ENCODE measurements around the gene STX16.

DNA sequence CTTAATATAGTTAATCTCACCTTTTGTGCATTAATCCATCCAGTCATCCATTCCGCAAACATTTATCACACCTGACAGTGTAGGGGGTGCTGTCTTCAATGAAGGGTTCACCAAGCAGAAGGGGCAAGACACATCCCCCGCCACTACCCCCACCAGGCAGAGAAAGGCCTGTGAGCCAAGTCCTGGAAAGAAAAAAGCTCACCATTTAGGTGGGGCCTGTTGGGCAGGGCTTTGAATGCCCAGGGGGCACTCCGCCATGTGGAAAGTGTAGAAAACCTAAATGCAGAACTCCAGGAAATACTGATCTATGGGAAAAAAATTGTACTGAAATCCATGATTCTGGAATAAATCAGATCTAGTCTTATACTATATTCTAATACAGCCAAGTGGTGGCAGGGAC lies 4.8 kb upstream of the STX16 start:
- TF ChIP-seq ZNF224 (CRISPR knock-in tag; IDR thresholded peaks at IDR 0.05) (no peak), NFATC3 (CRISPR knock-in tag; IDR thresholded peaks at IDR 0.05) (no peak), HDAC2 (CRISPR knock-in tag; IDR thresholded peaks at IDR 0.05) (no peak), ZSCAN22 (CRISPR knock-in tag; IDR thresholded peaks at IDR 0.05) (no peak)
- TF ChIP-seq, protein P1, sequence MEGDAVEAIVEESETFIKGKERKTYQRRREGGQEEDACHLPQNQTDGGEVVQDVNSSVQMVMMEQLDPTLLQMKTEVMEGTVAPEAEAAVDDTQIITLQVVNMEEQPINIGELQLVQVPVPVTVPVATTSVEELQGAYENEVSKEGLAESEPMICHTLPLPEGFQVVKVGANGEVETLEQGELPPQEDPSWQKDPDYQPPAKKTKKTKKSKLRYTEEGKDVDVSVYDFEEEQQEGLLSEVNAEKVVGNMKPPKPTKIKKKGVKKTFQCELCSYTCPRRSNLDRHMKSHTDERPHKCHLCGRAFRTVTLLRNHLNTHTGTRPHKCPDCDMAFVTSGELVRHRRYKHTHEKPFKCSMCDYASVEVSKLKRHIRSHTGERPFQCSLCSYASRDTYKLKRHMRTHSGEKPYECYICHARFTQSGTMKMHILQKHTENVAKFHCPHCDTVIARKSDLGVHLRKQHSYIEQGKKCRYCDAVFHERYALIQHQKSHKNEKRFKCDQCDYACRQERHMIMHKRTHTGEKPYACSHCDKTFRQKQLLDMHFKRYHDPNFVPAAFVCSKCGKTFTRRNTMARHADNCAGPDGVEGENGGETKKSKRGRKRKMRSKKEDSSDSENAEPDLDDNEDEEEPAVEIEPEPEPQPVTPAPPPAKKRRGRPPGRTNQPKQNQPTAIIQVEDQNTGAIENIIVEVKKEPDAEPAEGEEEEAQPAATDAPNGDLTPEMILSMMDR (CRISPR knock-in tag; IDR thresholded peaks at IDR 0.05) = no peak
- TF ChIP-seq, protein P2, sequence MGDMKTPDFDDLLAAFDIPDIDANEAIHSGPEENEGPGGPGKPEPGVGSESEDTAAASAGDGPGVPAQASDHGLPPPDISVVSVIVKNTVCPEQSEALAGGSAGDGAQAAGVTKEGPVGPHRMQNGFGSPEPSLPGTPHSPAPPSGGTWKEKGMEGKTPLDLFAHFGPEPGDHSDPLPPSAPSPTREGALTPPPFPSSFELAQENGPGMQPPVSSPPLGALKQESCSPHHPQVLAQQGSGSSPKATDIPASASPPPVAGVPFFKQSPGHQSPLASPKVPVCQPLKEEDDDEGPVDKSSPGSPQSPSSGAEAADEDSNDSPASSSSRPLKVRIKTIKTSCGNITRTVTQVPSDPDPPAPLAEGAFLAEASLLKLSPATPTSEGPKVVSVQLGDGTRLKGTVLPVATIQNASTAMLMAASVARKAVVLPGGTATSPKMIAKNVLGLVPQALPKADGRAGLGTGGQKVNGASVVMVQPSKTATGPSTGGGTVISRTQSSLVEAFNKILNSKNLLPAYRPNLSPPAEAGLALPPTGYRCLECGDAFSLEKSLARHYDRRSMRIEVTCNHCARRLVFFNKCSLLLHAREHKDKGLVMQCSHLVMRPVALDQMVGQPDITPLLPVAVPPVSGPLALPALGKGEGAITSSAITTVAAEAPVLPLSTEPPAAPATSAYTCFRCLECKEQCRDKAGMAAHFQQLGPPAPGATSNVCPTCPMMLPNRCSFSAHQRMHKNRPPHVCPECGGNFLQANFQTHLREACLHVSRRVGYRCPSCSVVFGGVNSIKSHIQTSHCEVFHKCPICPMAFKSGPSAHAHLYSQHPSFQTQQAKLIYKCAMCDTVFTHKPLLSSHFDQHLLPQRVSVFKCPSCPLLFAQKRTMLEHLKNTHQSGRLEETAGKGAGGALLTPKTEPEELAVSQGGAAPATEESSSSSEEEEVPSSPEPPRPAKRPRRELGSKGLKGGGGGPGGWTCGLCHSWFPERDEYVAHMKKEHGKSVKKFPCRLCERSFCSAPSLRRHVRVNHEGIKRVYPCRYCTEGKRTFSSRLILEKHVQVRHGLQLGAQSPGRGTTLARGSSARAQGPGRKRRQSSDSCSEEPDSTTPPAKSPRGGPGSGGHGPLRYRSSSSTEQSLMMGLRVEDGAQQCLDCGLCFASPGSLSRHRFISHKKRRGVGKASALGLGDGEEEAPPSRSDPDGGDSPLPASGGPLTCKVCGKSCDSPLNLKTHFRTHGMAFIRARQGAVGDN (CRISPR knock-in tag; IDR thresholded peaks at IDR 0.05) = no peak
- TF ChIP-seq, protein P3, sequence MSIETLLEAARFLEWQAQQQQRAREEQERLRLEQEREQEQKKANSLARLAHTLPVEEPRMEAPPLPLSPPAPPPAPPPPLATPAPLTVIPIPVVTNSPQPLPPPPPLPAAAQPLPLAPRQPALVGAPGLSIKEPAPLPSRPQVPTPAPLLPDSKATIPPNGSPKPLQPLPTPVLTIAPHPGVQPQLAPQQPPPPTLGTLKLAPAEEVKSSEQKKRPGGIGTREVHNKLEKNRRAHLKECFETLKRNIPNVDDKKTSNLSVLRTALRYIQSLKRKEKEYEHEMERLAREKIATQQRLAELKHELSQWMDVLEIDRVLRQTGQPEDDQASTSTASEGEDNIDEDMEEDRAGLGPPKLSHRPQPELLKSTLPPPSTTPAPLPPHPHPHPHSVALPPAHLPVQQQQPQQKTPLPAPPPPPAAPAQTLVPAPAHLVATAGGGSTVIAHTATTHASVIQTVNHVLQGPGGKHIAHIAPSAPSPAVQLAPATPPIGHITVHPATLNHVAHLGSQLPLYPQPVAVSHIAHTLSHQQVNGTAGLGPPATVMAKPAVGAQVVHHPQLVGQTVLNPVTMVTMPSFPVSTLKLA (IDR thresholded peaks at IDR 0.05) = no peak
- TF ChIP-seq, protein P4, sequence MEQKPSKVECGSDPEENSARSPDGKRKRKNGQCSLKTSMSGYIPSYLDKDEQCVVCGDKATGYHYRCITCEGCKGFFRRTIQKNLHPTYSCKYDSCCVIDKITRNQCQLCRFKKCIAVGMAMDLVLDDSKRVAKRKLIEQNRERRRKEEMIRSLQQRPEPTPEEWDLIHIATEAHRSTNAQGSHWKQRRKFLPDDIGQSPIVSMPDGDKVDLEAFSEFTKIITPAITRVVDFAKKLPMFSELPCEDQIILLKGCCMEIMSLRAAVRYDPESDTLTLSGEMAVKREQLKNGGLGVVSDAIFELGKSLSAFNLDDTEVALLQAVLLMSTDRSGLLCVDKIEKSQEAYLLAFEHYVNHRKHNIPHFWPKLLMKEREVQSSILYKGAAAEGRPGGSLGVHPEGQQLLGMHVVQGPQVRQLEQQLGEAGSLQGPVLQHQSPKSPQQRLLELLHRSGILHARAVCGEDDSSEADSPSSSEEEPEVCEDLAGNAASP (CRISPR knock-in tag; IDR thresholded peaks at IDR 0.05; ENCODE audit: borderline replicate concordance) = no peak
